ENCODE results near the gene PNRC1.
"Not testable (repeated sequence)": the region's sequence is repeated elsewhere in the genome, so short reads cannot be mapped to it uniquely, and the experiment has no call there.

The PNRC1 gene

DNA sequence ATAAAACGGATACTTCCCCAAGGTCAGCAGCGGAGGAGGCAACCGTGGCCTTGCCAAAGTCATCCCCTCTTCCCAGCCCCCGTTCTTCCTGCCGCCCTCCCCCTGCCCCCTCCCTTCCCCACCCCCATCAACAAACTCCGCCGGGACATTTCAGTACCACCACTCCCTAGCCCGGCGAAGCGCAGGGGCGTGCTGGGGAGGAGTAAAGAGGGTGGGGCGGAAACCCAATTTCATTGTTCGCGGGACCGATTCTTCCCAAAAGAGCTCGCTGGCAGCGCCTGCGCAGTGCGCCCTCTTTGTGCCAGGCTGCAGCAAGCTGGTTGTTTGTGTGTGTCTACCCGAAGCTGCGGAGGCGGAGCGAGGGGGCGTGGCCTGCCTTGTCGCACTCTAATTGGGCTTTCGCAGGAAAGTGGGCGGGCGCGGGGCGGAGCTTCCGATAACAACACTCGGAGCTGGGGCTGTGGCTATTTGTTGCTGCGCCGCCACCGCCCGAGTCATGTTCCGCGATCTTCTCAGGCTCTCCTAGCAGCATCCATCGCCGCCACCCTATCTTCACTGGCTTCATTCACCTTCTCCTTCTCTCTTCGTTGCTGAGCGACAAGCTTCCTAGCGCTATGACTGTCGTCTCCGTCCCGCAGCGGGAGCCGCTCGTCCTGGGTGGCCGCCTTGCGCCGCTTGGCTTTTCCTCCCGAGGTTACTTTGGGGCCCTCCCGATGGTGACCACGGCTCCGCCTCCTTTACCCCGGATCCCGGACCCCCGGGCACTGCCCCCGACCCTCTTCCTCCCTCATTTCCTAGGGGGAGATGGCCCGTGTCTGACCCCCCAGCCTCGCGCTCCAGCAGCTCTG, at the start of gene PNRC1:
PNRC1 (plus strand) TSS at position 471 of the 848 bp plus-strand sequence; CDS start at position 615, 144 bp downstream.
- peak; percentile 100 for DNase-seq (ENCODE audit: low spot score)

DNA sequence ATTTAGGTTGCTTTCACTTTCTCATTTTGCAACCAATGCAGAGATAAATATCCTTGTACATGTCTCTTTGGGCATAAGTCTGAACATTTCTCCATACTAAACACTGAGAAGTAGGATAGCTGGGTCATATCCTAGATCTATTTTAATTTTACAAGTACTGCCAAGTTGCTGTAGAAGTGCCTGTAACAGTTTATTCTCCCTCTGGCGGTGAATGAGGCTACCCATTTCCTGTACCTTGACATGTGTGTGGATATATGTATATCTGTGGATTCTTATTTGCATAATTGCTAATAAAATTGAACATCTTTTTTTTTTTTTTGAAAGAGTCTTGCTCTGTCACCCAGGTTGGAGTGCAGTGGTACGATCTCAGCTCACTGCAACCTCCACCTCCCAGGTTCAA, 48.0 kb upstream of the PNRC1 start:
- no peak for DNase-seq (ENCODE audit: low spot score)

DNA sequence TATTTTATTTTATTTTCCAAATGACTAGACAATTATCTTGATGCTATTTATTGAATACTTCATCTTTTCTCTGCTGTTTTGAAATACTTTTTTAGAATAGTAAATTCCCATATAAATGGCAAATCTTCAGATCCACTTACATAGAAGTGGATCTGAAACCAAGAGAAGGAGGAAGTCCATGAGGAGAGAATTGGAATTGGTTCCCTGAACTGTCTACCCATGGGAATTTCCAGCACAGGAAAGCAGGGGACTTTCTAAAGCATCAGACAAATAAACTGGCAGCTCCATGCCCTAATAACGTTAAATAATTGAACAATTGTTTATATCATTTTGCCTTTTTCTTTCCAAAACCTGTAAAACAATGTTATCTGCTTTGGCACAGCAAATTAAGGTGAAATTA, 47.1 kb upstream of the PNRC1 start:
- no peak for DNase-seq (ENCODE audit: low spot score)

DNA sequence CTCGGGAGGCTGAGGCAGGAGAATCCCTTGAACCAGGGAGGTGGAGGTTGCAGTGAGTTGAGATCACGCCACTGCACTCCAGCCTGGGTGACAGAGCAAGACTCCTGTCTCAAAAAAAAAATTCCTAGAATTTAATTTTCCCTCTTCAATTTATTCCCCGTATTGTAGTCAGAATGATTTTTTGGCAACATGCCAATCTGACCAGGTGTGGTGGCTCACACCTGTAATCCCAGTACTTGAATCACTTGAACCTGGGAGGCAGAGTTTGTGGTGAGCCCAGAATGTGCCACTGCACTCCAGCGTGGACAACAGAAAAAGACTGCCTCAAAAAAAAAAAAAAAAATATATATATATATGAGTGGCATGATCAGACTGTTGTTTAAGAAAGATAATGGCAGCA, 46.4 kb upstream of the PNRC1 start:
- DNase-seq (ENCODE audit: low spot score) = not testable (repeated sequence)

DNA sequence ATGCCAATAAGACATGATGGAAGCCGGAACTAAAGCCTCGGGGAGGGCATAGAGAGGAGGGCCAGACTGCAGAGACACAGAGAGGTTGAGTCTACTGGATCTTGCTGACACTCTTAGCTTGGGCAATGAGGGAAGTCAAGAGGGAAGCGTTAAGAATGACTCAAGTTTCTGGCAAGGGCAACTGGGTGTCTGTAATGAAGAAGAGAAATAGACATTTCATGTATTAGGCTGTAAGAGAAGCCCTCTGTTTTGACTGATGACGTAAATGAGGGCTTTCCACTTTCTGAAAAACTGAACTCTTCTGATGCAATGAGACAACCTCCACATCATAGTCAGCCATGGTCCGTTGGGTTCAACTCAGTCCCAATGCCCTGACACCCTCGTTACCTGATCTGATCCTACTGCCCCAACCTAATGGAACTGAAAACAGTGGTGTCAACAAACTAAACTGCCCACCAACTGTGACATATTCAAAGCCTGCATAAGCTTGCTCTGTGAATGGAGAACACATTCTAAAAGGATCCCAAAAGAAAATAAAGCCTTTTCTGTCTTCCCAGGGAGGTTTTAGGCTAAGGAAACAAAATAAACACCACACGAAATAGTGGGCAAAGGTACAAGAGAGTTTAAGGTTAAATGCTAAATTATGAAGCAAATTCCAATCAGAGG, 45.8 kb upstream of the PNRC1 start:
- peak; percentile 48 for DNase-seq (ENCODE audit: low spot score)

DNA sequence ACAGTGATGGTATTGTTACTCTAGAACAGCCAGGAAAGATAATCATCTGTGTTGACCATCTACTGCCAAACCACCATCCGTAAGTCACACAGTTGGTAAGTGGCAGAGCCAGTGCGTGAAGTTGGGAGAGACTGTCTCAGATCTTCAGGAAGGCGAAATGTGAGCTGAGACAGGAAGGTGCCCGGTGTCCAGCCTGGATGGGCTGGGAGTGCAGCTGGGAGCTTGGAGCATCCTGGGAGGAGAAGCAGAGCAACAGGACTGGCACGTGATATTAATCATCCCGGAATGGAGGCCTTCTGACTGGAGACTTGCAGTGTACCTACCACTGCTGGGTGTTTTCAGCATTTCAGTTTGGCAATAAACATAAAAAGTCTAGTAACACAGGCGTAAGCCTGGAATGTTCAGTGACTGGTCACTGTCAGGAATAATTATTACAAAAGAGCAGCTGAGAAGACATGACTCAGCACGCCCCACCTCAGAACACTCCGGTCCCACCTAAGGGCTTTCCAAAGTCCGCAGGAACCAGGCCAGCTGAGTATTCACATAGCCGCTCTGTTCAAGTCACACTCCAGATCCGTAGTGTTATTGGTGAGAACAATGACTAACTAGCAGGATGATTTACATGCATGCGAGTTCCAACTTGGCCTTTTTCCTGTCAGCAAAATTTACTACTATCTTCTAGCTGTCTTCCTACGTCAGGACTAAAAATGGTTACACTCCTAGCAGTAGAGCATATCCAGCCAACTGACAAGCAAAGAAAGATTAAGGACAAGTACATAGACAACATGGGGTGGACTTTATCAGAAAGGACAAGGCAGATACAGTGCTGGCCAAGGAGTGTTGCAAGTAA, 45.1 kb upstream of the PNRC1 start:
- DNase-seq (ENCODE audit: low spot score) = peak; percentile 4

DNA sequence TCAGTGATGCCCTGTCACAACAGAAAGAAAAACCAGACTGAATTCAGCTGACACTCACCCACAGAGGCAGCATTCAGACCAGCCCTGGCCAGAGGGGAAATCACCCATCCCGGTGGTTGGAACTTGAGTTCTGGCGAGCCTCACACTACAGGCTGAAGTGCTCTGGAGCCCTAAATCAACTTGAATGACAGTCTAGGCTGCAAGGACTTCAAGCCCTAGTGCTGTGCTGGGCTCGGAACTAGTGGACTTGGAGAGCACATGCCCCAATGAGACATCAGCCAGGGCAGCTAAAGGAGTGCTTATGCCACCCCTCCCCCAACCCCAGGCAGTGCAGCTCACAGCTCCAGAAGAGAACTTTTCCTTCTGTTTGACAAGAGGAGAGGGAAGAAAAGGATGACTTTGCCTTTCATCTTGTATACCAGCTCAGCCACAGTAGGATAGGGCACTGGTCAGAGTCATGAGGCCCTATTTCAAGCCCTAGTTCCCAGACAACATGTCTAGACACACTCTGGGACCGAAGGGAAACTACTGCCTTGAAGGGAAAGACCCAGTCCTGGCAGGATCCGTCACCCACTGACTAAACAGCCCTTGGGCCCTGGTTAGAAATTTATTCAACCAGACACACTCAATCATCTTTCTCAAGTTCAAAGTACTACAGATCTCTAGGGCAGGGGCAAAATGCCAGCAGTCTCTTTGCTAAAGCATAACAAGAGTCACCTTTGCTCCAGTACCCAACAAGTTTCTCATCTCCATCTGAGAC, 43.2 kb upstream of the PNRC1 start:
- no peak for DNase-seq (ENCODE audit: low spot score)

DNA sequence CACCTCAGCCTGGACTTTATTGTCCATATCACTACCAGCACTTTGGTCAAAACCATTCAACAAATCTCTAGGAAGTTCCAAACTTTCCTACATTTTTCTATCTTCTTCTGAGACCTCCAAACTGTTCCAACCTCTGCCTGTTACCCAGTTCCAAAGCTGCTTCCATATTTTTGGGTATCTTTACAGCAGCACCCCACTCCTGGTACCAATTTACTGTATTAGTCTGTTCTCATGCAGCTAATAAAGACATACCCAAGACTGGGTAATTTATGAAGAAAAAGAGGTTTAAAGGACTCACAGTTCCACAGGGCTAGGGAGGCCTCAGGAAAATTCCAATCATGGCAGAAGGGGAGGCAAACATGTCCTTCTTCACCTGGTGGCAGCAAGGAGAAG, 42.7 kb upstream of the PNRC1 start:
- DNase-seq (ENCODE audit: low spot score) = not testable (repeated sequence)

DNA sequence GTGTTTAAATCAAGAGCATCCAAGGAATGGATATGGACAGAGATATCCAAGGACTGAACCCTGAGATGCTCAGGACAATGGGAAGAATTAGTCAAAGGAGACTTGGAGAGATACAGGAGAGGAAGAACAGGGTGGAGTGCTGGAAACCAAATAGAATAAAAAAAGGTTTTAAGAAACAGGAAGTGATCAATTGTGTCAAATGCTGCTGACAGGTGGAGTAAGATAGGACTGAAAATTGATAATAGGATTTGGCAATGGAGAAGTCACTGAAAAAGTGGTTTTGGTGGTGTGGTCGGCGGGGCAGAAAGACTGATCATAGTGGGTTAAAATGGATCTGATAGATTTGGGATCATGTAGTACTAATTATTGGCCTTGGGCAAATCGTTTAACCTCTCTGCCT, 37.9 kb upstream of the PNRC1 start:
- DNase-seq (ENCODE audit: low spot score) = no peak

DNA sequence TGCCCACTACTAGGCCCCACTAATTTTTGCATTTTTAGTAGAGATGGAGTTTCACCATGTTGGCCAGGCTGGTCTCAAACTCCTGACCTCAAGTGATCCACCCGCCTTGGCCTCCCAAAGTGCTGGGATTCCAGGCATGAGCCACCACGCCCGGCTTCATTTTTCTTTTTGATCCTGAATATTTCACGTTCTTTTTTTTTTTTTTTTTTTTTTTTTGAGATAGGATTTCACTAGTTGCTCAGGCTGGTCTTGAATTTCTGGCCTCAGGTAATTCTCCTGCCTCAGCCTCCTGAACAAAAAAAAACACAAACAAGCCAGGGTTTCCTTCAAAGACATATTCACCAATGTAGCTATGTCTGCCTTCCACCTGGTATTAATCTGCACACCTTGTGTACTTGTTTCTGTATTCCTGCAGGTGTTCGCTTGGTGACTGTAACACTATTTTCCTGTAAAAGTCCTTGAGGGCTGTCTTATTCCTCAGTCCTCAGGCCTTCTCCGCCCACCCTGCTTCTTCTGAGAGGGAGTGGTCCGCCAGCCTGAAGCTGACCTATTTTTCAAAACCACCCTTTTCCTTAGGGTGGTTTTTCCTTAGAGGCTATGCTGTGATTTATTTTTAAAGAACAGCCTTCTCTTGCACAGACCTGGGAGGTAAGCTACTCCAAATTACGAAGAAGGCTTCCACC, 36.1 kb upstream of the PNRC1 start:
- DNase-seq (ENCODE audit: low spot score) = no peak

DNA sequence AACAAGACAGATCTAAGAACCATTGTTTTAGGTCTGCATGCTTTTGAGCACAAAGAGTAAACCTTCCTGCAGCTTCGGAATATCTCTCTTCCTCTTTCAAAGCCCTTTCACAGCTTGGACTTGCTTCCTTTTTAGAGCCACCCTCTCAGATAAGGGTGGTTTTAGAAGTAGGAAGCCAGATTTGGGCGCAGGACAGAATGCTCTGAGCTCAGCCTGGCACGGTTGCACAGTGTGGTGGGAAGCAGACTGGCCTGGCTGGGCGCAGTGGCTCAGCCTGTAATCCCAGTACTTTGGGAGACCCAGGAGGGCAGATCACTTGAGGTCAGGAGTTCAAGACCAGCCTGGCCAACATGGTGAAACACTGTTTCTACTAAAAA, 35.6 kb upstream of the PNRC1 start:
- DNase-seq (ENCODE audit: low spot score) = peak; percentile 55

DNA sequence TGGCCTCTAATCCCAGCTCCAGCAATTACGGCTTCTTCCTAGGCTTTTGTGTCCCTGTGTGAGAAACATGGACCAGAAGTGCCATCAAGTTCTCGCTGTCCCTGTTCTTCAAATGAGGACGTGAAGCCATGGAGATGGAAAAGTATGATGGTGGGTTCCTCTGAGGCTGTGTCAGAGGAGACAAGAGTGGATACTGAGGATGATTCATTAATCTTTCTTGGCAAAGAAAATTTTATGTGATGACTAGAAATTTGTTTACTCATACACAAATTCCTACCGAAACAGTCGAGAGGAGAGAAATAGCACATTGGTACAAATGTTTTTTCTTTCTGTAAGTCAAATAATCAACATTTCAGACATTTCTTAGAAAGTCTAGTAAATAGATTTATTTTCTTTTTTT, 35.0 kb upstream of the PNRC1 start:
- no peak for DNase-seq (ENCODE audit: low spot score)

DNA sequence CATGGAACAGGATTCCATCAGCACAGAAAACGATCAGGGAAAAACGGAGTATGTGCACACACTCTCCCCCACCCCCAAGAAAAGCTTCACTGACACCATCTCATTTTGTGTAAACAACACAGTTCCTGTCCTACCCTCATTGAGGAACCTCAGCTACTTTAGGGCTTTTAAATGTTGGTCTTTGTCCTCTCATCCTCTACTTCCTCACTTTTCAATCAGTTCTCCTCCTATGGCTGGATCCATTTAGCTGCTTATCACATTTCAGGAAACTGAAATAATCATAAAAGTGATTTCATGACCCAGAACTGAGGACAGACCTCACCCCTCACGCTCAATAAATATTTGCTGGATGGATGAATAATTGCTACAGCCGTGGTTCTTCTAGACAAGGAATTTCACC, 33.1 kb upstream of the PNRC1 start:
- DNase-seq (ENCODE audit: low spot score) = no peak

DNA sequence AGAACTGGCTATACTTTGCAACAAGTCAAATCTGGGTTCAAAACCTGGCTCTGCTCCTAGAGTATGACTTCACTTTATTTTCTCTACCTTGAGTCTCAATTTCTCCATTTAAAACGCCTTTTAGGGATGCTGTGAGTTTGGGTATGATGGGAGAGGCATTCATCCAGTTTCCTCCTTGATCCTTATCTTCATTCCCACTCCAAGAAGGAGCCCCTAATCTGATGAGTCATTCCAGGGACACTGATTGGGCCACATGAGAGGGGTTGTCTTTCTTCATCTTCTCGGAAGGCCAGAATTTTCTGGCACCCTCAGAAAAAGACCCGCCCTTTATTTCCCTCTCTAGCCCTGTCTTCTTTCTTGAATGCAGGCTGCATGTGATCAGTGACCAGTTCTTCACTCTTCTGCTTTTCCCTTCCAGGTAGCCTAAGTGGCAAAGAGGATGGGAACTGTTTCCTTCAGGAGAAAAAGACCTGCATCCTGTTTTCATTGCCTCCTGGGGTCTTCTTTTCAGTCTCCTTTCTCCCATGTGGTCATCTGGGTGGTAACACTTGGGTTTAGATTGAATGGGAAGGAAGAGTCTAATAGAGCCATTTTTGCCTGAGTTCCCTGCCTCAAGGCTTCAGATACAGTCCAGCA, 32.1 kb upstream of the PNRC1 start:
- no peak for DNase-seq (ENCODE audit: low spot score)

DNA sequence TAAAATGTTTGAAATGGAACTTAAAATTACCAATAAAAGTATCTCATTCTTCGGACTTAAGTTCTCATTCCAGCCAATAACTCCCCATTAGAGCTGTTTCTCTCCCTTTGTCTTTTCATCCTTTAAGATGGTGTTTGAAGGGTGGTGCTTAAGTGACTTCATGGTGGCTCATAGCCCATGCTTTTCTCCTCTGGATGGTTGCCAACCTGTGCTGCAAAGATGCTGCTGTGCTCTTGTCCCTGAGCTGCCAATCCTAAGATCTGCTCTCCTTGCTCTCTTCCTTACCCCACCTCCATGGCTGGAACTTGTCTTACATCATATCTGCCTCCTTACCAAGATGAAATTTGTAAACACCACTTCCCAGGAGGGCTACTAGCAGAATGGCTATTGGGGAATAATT, 31.6 kb upstream of the PNRC1 start:
- no peak for DNase-seq (ENCODE audit: low spot score)

DNA sequence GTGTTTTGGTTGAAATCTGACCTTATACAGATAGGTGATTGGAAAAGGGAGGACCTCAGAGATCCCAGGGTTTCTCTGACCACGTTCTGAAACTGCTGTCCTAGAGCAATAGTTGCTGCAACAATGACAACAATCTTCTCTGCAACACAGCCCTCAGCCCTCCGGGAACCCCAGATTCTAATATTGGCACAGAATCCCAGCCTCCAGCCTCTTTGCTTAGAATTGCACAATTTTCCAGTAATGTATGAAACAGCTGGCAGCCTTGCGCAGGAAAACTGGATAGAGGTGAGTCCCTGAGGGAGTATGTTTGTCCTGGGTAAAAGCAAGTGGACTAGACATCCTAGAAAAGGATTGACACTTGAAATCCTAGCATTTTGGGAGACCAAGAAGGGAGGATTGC, 30.4 kb upstream of the PNRC1 start:
- no peak for DNase-seq (ENCODE audit: low spot score)

DNA sequence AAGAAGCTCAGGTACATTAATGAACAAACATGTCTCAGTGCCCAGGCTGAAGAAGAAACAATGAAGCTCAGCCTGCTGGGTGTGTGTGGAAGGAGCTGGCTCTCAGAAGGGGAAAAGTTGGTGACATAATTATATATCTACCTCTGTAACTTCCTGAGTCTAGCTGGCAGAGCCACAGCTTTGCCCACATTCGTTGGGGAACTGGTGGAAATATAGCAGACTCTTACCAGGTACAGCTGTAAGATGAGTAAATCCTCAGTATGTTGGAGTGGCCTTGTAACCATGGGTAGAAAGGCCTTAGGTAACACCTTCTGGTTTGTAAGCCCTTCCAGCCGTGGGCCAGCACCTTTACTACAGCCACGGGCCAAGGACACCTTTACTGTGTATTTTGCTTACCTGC, 29.9 kb upstream of the PNRC1 start:
- DNase-seq (ENCODE audit: low spot score) = no peak

DNA sequence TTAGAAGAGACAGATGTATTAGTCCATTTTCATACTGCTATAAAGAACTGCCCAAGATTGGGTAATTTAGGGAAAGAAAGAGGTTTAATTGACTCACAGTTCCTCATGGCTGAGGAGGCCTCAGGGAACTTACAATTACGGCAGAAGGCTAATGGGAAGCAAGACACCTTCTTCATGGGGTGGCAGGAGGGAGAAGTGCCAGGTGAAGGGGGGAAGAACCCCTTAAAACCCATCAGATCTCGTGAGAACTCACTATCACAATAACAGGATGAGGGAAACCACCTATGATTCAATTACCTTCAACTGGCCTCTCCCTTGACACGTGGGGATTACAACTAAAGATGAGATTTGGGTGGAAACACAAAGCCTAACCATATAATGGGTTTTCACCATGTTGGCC, 28.9 kb upstream of the PNRC1 start:
- DNase-seq (ENCODE audit: low spot score) = no peak

DNA sequence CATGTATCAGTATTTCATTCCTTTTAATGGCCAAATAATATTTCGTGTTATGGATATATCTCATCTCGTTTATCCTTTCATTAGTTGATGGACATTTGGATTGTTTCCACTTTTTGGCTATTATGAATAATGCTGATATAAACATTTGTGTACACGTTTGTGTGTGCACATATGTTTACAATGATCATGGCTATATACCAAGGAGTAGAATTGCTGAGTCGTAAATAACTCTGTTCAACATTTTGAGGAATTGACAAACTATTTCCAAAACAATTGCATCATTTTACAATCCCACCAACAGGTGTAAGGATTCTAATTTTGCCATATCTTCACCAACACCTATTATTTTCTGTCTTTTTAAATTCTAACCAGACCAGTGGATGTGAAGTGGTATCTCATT, 26.3 kb upstream of the PNRC1 start:
- DNase-seq (ENCODE audit: low spot score) = no peak

DNA sequence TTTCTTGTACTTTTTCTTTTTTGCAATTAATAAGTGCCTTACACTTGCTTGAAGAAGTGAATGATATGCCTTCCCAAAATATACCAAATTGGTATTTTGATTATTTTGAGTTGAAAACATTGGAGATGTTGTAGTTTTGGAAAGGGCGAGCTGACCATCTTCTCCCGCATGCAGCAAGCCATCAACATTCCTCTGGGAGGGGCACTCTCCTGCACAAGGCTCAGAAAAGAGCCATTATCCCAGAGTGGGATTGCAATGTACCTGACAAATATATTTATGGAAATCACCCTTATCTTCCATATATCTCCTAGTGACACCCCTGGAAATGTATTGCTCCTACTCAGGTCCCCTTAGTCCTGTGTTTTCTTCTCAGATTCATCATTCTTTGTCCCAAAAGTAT, 22.8 kb upstream of the PNRC1 start:
- DNase-seq (ENCODE audit: low spot score) = no peak

DNA sequence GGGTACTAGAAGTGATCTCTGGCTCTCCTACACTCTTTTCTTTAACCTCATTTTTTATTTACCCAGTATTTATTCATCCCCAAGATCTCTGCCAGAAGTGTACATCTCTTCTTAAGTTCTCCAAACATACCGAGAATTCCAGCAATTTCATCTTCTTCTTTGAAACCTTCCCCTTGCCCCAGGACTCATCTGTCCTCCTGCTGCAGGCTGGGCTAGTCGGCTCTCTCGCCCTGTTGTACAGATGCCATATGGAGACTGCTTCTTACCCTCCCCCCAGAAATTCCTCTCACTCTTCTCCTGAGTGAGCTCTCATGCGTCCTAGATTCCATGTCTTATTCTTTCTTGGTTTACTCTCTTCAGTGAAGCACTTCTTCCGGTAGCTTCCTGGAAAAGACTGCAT, 21.9 kb upstream of the PNRC1 start:
- no peak for DNase-seq (ENCODE audit: low spot score)
